Kasumi-1 (cell line): Measurements from ENCODE around the gene RAI1.
"Not testable (repeated sequence)": the region's sequence is repeated elsewhere in the genome, so short reads cannot be mapped to it uniquely, and the experiment has no call there.

ENCODE experiments used
- DNase-seq, 2 experiments: peaks; one replicate each; lab custom pipeline; 2025; lab: John Stamatoyannopoulos, UW

Gene RAI1

DNA sequence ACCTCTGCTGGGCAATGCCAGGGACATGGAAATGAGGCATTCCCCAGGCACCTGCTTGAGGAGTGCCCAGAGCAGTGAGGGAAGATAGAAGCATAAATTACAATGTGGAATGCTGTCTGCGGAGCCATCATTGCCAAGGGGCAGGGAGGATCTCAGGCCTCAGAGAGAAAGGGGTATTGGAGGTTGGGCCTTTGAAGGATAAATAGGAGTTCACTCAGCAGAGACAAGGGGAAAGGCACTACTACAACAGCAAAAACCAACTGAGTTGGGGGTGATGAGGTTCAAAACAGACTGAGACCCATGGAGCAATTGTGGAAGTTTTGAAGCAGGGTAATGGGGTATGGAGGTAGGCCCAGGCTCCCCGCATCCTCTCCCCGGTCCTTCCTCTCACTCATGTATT, 122.7 kb downstream of the RAI1 start:
- no peak for DNase-seq

DNA sequence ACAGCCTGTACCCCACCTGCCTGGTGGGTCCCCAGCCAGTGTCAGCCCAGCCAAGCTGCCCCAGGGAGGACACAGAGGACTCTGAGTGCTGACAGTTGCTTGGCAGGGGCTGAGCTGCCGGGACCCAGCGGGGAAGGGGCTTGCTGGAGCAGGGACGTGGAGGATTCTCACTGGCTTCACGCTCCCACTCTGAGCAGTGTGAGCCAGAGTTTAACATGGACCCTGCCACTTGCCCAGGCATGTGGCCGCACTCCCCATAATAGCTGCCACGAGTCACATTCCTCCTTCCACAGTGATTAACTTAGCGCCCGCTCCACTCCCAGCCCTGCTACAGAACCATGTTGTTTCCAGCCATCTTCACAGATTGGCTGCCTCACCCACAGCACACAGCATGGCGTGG, 124.3 kb downstream of the RAI1 start:
- DNase-seq: no peak

DNA sequence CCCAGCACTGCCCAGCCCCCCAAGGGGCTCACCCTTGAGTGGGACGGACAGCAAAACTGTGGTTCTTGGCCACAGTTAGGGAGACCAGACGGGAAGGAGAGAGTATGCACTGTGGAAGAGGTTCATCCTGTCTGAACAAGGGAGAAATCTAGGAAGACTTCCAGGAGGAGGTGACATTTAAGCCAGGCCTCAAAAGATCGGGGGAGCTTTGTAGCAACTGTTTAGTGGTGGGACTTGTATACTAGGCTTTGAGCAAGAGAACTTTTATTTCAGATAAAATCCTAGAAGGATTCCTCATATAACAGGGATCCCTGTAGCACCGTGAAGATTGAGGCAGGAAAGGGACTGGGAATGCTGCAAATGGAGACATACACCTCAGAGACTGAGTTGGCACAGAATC, 124.8 kb downstream of the RAI1 start:
- DNase-seq: no peak

DNA sequence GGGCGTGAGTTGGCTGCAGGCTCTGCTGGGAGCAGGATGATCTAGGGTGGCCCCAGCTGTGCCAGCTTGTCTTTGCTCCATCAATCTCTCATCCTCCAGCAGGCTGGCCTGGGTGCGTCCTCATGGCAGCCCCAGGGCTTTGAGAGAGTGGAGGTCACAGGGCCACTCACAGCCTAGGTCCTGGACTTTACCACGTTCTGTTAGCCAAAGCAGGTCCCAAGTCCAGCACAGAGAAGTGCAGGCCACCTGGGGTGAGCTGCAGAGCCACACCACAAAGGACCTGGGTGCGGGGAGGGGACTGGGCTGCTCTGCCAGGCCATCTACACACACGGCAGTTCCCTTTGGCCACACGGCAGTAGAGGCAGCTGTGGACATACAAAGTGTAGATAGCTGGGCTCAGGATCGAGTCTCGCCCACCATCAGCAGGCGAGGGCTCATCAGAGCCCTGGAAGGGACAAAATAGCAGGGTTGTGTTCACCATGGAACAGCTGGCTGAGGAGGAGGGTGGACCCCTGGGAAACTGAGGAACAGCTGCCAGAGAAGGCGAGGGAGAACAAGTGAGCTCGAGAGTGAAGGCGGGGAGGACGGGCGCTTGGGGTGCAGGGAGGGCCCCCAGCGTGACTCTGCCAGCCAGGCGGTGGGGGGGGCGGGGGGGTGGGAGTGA, 125.5 kb downstream of the RAI1 start:
- DNase-seq: no peak

DNA sequence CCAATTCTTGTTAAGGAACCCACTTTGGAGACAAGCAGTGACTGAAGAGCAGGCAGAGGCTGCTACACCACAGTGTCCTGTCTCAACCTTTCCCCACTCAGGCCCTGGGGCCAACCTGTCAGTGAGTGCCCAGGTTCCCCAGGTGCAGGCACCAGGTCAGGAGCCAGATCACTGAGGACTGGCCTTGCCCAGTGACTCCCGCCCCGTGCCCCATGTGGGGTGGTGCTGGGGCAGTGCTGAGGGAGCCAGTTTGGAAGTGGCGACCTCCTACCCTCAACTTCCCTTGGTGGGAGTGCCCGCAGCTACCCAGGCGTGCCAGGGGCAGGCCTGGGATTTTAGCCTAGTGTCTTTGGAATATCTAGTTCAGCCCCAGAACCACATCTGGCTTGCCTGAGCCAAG, 126.2 kb downstream of the RAI1 start:
- DNase-seq: no peak

DNA sequence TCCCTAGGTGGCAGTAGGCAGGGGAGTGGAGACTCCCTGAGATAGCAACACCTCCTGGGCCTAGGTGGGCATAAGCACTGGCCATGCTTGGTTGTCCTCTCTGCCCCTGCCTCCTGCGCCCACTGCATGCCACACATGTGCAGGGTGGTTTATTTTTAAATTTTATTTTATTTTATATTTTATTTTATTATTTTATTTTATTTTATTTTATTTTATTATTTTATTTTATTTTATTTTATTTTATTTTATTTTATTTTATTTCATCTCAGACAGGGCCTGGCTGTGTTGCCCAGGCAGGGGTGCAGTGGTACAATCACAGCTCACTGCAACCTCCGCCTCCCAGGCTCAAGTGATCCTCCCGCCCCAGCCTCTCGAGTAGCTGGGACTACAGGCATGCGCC, 126.9 kb downstream of the RAI1 start:
- not testable (repeated sequence) for DNase-seq

DNA sequence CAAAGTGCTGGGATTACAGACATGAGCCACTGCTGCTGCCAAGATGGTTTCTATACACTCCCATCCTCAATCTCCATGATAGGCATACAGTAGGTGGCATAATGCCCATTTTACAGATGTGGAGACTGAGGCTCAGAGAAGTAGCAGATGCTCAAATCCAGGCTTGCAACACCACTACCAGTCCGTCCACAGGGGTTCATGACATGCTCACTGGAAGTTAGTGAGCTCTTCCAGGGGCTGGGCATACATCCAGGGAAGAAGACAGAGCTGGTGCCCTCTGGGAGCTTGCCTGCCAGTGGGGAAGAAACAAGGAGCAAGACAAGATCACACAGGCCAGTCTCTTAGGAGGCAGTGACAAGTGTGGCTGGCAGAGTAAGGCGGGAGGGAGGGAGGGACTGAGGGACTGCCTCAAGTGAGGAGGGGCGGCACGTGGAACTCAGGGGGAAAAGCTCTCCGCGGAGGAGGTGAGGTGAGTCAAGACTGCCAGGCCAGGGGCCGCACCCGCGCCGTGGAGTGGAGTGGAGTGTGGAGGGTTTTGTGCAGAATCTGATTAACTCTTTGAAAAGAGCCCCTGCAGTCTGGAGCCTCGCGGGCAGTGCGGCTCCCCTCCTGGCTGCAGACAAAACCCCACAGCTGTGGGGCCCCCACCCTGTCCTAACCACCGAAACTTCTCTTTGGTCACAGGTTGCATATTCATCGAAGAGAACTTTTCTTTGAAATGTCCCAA, 127.6 kb downstream of the RAI1 start:
- DNase-seq: no peak

DNA sequence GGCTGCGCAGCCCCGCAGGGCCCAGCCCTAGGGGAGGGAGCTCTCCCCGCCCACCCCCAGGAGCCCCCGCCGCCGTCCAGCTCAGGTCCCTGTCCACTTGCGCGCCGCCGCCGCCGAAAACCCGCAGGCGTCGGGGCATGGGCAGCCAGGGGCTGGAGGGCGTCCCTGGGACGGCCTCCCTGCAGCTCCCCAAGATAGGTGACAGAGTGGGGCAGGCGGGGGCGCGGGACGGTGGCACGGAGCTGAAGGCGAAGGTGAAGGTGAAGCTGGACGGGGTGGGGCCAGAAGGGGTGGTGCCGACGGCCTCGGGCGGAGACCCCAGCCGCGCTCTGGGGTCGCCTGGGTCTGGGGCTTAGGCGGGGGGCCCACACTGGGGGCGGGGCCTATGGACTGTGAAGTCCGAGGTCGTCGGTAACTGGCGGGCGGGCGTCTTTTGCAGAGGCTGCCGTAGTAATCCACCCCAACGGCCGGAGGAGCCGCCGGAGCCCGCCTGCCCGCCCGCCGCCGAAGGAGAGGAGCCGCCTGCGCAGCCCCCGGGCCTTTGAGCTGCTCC, 128.3 kb downstream of the RAI1 start:
- no peak for DNase-seq

DNA sequence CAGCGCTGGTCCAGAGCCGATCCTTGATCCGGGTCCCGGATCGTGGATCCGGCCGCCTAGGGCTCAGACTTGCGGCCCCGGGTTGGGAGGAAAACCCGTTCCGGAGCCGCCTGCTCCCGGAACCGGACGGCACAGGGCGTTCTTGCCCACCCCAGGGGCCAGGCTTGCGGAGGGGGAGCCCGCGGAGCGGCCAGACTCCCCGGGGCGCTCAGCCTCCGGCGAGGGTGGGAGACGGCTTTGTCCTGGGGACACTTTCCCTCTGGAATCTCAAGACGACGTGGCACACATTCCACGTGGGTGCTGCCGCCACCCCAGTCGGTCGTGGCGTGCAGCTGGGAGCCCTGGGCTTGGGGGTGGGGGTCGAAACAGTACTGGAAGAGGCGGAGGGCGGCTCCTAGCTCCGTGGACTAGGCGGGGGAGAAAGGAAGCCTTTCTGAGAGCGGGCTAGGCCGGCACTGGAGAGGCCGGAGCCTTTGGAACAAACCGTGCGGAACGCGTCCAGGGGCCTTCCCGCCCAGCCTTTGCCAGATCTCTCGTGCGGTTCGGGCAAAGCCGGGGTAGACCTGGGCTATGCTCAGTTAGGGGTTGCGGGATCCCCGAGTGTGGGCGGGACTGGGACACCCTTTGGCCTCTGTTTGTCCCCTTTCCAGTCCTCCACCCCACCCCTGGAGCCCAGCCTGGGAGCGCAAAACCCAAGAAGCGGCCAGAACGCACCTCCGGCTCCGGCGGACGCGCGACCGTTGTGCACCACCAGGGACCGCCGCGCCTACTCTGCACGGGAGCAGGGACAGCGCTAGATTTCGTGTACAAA, 129.0 kb downstream of the RAI1 start:
- no peak for DNase-seq

DNA sequence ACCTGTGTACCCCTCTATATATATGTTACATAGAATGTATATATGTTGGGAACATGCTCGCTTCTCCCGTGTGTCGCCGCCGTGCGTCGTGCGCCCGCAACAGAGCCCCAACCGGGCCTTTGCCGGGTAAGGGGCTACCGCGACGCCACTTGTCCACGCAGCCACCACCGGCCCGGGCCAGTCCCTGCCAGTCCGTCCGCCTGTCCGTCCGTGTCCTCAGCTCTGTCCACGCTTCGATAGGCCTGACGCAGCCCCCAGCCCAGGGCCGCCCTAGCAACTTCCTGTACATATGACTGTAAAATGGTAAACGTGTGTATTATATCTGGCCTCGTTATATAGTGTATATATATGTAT, 129.6 kb downstream of the RAI1 start:
- no peak for DNase-seq

DNA sequence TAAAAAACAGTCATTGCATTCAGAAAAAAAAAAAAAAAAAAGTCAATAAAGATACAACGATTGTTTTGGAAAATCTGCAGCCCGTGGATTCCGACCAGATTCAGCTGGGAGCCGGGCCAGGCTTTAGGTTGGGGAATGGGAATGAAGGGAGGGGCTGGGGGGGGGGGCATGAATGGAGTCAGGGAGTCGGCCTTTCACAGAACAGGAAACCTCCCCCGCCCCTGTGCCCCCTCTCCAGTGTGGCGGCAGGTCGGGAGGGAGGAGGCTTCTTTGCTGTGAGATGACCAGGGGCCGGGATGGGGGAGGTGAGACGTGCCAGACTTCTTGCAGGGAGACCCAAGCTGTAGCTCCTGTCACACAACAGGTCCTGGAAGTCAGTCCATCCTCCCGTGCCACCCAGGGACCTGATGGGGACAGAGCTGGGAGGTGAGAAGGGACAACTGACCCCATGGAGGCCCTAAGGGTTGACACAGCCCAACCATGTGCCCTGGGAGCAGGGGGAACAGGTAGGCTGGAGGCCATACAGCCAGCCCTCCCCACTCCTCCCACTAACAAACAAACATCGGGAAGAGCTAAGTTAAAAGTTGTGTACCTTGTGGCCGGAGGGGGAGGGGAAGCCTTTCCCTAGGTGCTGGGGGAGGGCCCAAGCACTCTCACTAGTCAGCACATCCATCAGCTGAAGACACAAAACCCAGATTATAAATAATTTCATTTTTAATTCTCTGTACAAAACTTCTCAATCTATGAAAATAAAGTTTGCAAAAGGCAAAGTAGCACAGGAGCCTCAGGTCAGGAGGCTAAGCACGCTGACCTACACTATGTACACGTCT, 130.3 kb downstream of the RAI1 start:
- no peak for DNase-seq

DNA sequence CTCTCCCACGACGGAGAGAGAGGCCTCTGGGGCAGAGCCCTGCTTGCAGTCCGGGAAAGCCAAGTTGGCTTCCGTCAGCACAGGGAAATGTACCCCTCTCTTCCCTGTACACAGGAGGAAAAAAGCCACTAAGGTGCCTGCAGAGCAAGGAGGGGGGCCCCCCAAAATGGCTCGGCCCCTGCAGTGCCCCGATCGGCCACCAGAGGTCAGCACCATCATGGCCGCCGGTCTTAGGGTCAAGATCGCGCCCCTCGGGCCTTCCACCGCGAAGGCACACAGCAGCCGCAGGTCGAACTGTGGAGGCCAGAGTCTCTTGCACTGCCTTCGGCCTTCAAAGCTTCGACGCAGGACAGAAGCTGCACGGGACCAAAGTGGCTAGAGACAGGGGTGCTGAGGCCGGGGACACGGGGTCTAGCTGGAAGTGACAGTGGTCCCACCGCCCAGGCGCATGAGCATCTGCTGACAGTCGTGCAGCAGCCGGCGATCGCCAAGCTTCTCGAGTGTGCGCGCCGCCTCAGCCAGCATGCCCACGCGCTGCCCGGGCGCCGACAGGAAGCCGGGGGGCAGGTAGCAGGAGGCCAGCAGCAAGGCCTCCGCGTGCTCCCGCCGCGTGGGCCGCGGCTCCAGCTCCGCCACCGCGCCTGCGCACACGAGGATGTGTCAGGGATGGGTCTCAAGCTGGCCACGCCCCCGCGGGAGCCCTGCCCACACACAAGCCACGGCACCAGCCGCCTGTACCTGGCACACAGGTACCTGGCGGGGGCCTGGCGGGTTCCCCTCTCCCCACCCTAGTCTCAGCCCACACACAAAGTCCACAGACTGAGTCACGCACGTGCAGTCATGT, 131.2 kb downstream of the RAI1 start:
- no peak for DNase-seq

DNA sequence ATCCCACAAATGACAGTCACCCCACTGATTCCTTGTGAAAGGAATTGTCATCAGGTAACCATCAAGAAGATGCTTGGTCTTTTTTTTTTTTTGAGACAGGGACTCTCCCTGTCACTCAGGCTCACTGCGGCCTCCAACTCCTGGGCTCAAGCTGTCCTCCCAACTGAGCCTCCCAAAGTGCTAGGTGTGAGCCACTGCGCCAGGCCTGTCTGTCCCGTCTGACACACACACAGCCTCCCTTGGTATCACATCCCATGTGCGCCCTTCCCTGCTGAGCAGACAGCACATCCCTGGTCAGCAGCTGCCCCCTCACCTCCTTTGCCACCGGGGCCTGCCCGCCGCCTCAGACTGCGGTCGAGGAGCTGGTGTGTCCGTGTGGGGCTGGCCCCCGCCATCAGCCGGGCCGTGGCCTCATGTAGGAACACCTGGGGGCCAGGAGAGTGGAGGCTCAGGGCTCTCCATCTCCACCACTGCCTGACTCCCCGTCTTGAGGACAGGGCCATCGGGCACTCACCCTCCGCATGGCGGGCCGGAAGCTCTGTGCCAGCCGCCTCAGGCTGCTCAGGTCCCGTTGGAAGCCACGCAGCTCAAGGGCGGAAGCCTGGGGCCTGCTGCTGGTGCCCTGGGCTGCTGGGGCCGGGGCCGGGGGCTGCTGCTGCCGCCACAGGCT, 131.9 kb downstream of the RAI1 start:
- no peak for DNase-seq

DNA sequence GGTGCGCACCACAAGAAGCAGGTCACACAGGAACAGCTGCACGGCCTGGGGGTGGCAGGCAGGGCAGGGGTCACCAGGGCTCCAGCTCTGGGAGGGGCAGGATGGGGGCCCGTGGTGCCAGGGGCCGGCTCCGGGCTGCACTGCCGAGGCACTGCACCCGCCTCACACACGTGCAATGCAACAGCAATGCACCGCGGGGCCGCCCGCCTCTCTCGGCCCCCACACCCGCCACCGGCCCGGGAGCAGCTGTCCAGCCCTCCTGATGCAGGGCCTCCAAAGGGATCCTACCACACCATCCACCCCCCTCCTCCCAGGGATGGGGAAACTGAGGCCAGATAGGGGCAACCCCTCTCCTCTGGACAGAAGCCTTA, 132.5 kb downstream of the RAI1 start:
- no peak for DNase-seq

DNA sequence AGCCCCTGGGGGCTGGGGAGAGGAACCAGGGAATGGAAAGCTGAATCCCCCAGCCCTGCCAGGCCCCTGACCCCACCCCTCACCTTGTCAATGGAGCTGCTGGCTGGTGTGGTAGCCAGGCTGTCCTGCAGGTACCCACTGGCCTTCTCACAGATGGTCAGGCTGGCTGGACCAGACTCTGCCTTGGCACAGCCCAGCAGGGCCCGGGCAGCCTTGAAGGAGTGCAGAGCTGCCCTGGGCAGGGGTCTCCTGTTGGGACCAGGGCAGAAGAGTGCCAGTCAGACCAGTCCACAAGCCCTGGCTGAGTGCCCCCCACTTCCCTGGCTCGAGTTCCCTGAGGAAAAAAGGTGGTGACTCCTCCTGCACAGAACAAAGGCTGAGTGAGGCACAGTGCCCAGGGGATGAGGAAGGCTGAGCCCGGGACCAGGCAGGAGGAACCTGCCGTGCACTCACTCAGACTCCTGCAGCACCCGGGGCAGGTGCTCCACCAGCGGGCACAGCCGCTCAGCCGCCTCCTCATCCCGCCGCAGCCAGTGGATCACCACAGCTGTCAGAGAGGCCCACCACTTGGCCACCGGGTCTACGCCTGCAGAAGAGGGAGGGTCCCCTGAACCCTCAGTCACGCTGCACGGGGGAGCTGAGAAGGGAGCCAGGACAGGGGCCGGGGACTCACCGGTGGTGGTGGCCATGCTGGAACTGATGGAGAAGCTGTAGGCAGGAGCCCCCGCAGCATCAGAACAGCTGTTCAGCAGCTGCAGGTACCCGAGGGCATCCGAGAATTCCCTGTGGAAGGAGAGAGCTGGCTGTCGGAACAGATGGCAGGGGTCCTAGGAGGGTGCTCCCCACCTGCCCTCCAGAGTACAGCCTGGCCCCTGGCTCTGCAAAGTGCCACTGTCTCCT, 133.2 kb downstream of the RAI1 start:
- DNase-seq: no peak

DNA sequence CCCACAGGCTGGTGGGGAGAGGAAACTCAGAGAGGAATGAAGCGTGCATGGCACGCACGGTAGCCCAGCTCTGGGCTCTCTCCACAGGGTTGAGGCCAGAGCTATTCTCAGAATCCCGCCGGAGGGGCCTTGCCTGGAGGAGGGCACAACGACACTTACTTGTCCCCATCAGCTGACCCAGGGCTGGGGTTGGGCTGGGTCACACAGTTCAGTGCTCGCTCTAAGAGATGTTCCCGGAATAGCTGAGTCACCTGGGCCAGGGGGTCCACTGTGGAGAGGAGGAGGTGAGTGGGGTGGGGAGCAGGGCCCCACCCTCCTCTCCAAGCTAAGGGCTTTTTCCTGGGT, 133.8 kb downstream of the RAI1 start:
- no peak for DNase-seq

DNA sequence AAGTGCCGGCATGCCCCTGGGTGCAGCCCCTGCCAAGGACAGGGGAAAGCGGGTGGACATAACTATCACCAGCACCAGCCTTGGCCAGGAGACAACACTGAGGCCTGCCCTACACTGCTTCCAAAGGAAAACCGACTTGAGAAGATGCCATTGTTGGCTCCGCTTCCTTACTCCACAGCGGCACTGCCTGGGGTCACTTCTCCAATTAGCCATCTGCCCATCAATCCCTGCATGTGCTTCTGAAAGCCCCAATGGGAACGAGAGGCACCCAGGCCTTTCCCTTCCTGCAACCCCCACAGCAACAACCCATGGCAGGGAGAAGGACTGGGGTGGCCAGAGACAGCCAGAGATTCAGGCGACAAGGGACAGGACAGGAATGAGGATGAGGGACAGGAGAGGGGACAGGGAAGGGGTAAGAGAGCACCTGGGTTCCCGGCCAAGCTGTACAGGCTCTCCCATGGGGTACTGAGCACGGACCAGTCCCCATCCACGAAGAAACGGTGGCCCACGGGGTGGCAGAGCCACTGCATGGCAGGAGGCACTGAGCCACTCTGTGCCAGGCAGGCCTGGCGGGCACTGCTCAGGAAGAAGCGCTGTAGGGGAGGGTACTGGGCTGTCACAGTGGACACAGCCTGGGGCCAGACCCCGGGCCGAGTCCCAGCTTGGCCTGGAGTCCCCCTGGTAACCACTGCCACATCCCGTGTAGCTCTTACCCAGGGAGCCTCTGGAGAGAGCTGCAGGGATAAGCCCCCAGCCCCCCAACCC, 134.4 kb downstream of the RAI1 start:
- DNase-seq: no peak

DNA sequence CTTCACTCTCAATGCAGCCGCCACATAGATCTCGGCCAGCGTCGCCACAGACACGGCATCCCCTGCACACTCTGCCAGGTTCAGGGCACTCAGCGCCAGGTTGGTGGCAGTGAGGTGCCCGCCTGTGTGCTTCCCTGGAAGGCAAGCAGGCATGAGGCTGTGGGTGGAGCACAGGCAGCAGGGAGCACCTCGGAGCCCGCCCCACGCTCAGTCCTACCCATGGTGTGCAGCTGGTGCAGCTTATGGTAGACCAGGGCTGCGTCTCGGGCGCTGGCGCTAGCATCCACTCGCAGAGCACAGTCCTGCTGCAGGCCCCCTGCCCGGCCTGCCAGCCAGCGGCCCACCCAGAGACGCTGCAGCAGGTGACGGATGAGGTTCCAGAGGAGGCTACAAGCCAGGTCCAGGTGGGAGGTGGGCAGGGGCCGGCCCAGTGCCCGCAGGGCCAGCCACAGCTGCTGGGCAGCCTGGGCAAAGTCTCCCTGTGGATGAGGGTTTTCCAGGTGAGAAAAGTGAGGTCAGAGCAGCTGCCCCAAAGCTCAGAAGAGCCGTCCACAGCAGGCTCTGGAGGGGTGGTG, 135.1 kb downstream of the RAI1 start:
- no peak for DNase-seq
